H1 (cell line): ENCODE data around the gene NKAIN2. TPM values are rescaled to one million over a fixed set of nuclear protein-coding genes. Genes with fewer than 3 reads are reported as not detected.

ENCODE experiments used
- CTCF ChIA-PET: fragments of 300-600 bp; sonication (Branson Sonifier 250); formaldehyde crosslinking; loops from one replicate; lab custom pipeline; 2021; ENCODE audit not compliant: partially characterized antibody; lab: Charles Lee
- POLR2A ChIA-PET: fragments of 300-600 bp; sonication (Branson Sonifier 250); formaldehyde crosslinking; loops from one replicate; lab custom pipeline; 2021; ENCODE audit warnings: inconsistent platforms; ENCODE audit not compliant: partially characterized antibody; lab: Charles Lee
- DNase-seq, 2 experiments: peaks; one replicate each; pipeline versions ENCODE4 v3.0.0 to v3.0.0-alpha.2; 2010 to 2022; ENCODE audit warnings: low spot score in 2 of 2, low read depth in 1 of 2, mixed read lengths in 1 of 2
- FAIRE-seq: peaks from 2 replicates; lab custom pipeline; 2011; peaks lifted over from hg19 to GRCh38; lab: Jason Lieb, UNC
- H2AFZ ChIP-seq: 2 replicates; pipeline ENCODE4 v1.8.1; 2012; ENCODE audit warnings: low read length, inconsistent platforms
- H2AK5ac ChIP-seq: 2 replicates; pipeline ENCODE4 v1.6.1; 2013; ENCODE audit warnings: low read depth, low read length
- H2BK120ac ChIP-seq: replicated peaks from 2 replicates; pipeline ENCODE3; 2013; ENCODE audit warnings: low read depth, low read length, inconsistent platforms
- H2BK12ac ChIP-seq: 2 replicates; pipeline ENCODE4 v1.6.1; 2013; ENCODE audit warnings: low read depth, low read length
- H2BK15ac ChIP-seq: 2 replicates; pipeline ENCODE4 v1.6.1; 2013; ENCODE audit warnings: low read length
- H2BK20ac ChIP-seq: 2 replicates; pipeline ENCODE4 v1.6.1; 2013; ENCODE audit warnings: low read length
- H2BK5ac ChIP-seq: 2 replicates; pipeline ENCODE4 v1.6.1; 2013; ENCODE audit warnings: low read depth, low read length
- H3K14ac ChIP-seq: 2 replicates; pipeline ENCODE4 v1.6.1; 2013; ENCODE audit warnings: inconsistent platforms; ENCODE audit not compliant: insufficient read length
- H3K18ac ChIP-seq: 2 replicates; pipeline ENCODE4 v1.6.1; 2013; ENCODE audit warnings: low read length; ENCODE audit errors: extremely low read depth
- H3K23ac ChIP-seq: 2 replicates; pipeline ENCODE4 v1.6.1; 2013; ENCODE audit warnings: inconsistent platforms; ENCODE audit not compliant: insufficient read length
- H3K23me2 ChIP-seq: 2 replicates; pipeline ENCODE4 v1.6.1; 2013; ENCODE audit warnings: low read depth, low read length
- H3K27ac ChIP-seq: 2 replicates; pipeline ENCODE4 v1.6.1; 2011; ENCODE audit warnings: low read depth, low read length, inconsistent platforms
- H3K27me3 ChIP-seq, 4 experiments: replicated peaks in 1 of 4; 1 replicate in 1 of 4; 2 replicates in 3 of 4; pipeline versions ENCODE4 v1.6.1 to v1.8.1; 2011 to 2013; ENCODE audit warnings: low read length in 3 of 4, mild to moderate bottlenecking in 3 of 4, inconsistent platforms in 2 of 4, mixed read lengths in 2 of 4, moderate library complexity in 1 of 4; ENCODE audit not compliant: control insufficient read depth in 3 of 4, insufficient read depth in 3 of 4; ENCODE audit errors: extremely low read depth in 1 of 4
- H3K36me3 ChIP-seq, 4 experiments: 2 replicates each; pipeline versions ENCODE4 v1.6.1 to v1.8.1; 2011 to 2013; ENCODE audit warnings: mild to moderate bottlenecking in 4 of 4, low read length in 3 of 4, moderate library complexity in 2 of 4, control low read depth in 1 of 4, inconsistent platforms in 1 of 4; ENCODE audit not compliant: insufficient read depth in 4 of 4, control insufficient read depth in 2 of 4
- H3K4ac ChIP-seq: replicated peaks from 2 replicates; pipeline ENCODE3; 2013; ENCODE audit warnings: low read length, low read depth, mixed read lengths, inconsistent platforms; ENCODE audit not compliant: insufficient read length
- H3K4me1 ChIP-seq, 4 experiments: replicated peaks in 1 of 4; 1 replicate in 1 of 4; 2 replicates in 3 of 4; pipeline versions ENCODE4 v1.6.1 to v1.8.1; 2011 to 2013; ENCODE audit warnings: low read length in 3 of 4, inconsistent platforms in 2 of 4, mixed read lengths in 1 of 4; ENCODE audit not compliant: insufficient read depth in 4 of 4, control insufficient read depth in 3 of 4
- H3K4me2 ChIP-seq, 2 experiments: 2 replicates each; pipeline versions ENCODE4 v1.6.1 to v1.8.1; 2011 to 2013; ENCODE audit warnings: low read depth in 2 of 2, low read length in 2 of 2, control low read depth in 1 of 2, inconsistent platforms in 1 of 2, mild to moderate bottlenecking in 1 of 2; ENCODE audit not compliant: insufficient read depth in 1 of 2
- H3K4me3 ChIP-seq, 4 experiments: fragments of 200-600, 300-600 bp in 1 of 4; sonication (generic), shearing (Covaris generic), sonication (Bioruptor Twin) in 1 of 4; 2 replicates each; pipeline versions ENCODE4 v1.5.1 to v1.8.1; 2011 to 2016; ENCODE audit warnings: low read length in 4 of 4, low read depth in 3 of 4, control low read depth in 2 of 4, inconsistent platforms in 2 of 4, mild to moderate bottlenecking in 2 of 4, mixed read lengths in 1 of 4, moderate library complexity in 1 of 4; ENCODE audit not compliant: insufficient read depth in 2 of 4; ENCODE audit errors: extremely low read depth in 1 of 4
- H3K56ac ChIP-seq: replicated peaks from 2 replicates; pipeline ENCODE3; 2013; ENCODE audit warnings: low read depth, mild to moderate bottlenecking, mixed read lengths, low read length, inconsistent platforms; ENCODE audit not compliant: insufficient read length
- H3K79me1 ChIP-seq: 2 replicates; pipeline ENCODE4 v1.6.1; 2013; ENCODE audit warnings: low read depth, low read length, control low read depth
- H3K79me2 ChIP-seq, 2 experiments: 2 replicates each; pipeline versions ENCODE4 v1.6.1 to v1.8.1; 2012 to 2013; ENCODE audit warnings: low read length in 2 of 2, mild to moderate bottlenecking in 2 of 2, inconsistent platforms in 1 of 2; ENCODE audit not compliant: insufficient read depth in 2 of 2, control insufficient read depth in 1 of 2
- H3K9ac ChIP-seq, 4 experiments: replicated peaks in 1 of 4; 1 replicate in 1 of 4; 2 replicates in 3 of 4; pipeline versions ENCODE4 v1.6.1 to v1.8.1; 2011 to 2013; ENCODE audit warnings: low read depth in 3 of 4, low read length in 3 of 4, control low read depth in 2 of 4, mild to moderate bottlenecking in 2 of 4, moderate library complexity in 2 of 4, inconsistent platforms in 1 of 4; ENCODE audit errors: extremely low read depth in 1 of 4
- H3K9me3 ChIP-seq, 2 experiments: 2 replicates each; pipeline versions ENCODE4 v1.6.1 to v1.8.1; 2012 to 2013; ENCODE audit warnings: mild to moderate bottlenecking in 2 of 2, moderate library complexity in 2 of 2, control low read depth in 1 of 2, inconsistent platforms in 1 of 2, low read depth in 1 of 2, low read length in 1 of 2, mixed read lengths in 1 of 2; ENCODE audit not compliant: insufficient read depth in 2 of 2
- H4K20me1 ChIP-seq, 2 experiments: replicated peaks in 1 of 2; 2 replicates each; pipeline versions ENCODE3 to v1.8.1; 2011 to 2013; ENCODE audit warnings: inconsistent platforms in 2 of 2, low read length in 2 of 2, mild to moderate bottlenecking in 1 of 2; ENCODE audit not compliant: insufficient read depth in 2 of 2, control insufficient read depth in 1 of 2
- H4K5ac ChIP-seq: 2 replicates; pipeline ENCODE4 v1.6.1; 2013; ENCODE audit warnings: low read length, low read depth, mixed read lengths, inconsistent platforms; ENCODE audit not compliant: insufficient read length
- H4K8ac ChIP-seq: 2 replicates; pipeline ENCODE4 v1.8.0; 2013; ENCODE audit warnings: mild to moderate bottlenecking, moderate library complexity, low read length, inconsistent platforms; ENCODE audit not compliant: insufficient read depth; ENCODE audit errors: extremely low read depth
- H4K91ac ChIP-seq: replicated peaks from 2 replicates; pipeline ENCODE3; 2013; ENCODE audit warnings: low read length, mixed read lengths, inconsistent platforms; ENCODE audit not compliant: insufficient read length
- EP300 ChIP-seq, 2 experiments: IDR thresholded peaks; 1 replicate in 1 of 2; 2 replicates in 1 of 2; pipeline ENCODE4 v1.6.1; 2011 to 2012; ENCODE audit warnings: low read depth in 2 of 2, low read length in 2 of 2, mild to moderate bottlenecking in 2 of 2, borderline replicate concordance in 1 of 2, inconsistent platforms in 1 of 2, moderate library complexity in 1 of 2
- NRF1 ChIP-seq: IDR thresholded peaks from 2 replicates; pipeline ENCODE4 v1.6.1; 2011; ENCODE audit warnings: mild to moderate bottlenecking, low read depth, low read length, improper control_type of control experiment
- PHF8 ChIP-seq: fragments of 200-600 bp; sonication (generic); conservative IDR thresholded peaks from 2 replicates; pipeline ENCODE4 v1.7.1; 2012; ENCODE audit warnings: low read depth, mild to moderate bottlenecking, inconsistent platforms, low read length, moderate library complexity
- RXRA ChIP-seq: IDR thresholded peaks from 2 replicates; pipeline ENCODE4 v1.6.1; 2011; ENCODE audit warnings: low read depth, mild to moderate bottlenecking, low read length, moderate library complexity; ENCODE audit not compliant: insufficient read depth
- TAF7 ChIP-seq: optimal IDR thresholded peaks from 2 replicates; pipeline ENCODE3; 2011; ENCODE audit warnings: low read depth, mild to moderate bottlenecking, inconsistent platforms, low read length, moderate library complexity, borderline replicate concordance
- TCF12 ChIP-seq: IDR thresholded peaks from 2 replicates; pipeline ENCODE4 v1.6.1; 2011; ENCODE audit warnings: low read depth, mild to moderate bottlenecking, low read length
- polyA plus RNA-seq, 7 experiments: library from polyadenylated mRNA; depleted of rRNA in 3 of 7; stranded (reverse) in 5 of 7; unstranded in 2 of 7; fragments of >200 nt in 5 of 7; fragments of 200-250 nt in 2 of 7; gene quantifications; 1 replicate in 5 of 7; 2 replicates in 1 of 7; 4 replicates in 1 of 7; pipeline versions ENCODE4 v1.2.1 to v1.2.3, GENCODE V29; 2011 to 2013; ENCODE audit warnings: missing spikeins in 2 of 7, mixed read lengths in 2 of 7
- total RNA-seq: library from RNA; stranded (reverse); fragmentation: NEBNext Ultra II Directional; extraction: Animal tissue kit (Norgen Biotek cat#: 25700); gene quantifications from 2 replicates; pipeline ENCODE4 v1.2.1, GENCODE V29; 2021

The NKAIN2 gene
- total and polyA plus RNA-seq, 2 of the 8 experiments (the other 6 are each of a cell fraction or from before 2014, with no cell fraction given), result 0.20 to 0.34 TPM

DNA sequence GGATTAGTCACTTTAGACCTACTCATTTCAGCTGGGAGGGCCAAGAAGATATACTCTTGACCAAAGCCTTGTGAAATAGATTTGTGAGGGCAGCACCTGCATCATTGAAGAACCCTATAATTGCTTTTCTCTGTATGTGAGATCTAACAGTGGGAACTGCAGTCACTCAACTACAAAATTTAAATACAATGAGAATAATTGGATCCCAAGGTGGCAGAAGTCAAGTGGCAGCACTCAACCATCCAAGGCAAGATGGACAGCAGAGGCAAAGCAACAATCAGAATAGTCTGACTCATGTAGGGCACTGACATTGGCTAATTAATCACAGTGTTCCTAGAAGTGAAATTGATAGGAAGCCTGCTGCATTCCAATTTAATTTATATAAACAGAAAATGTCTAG lies 8.9 kb upstream of the NKAIN2 start:
- Histone ChIP-seq H3K27me3 (peaks cover 0 to 3% (median 0%) of the 10 kb centered on the region in 4 experiments; a peak in 1 of 7 replicates), H3K9me3 (no peaks in the 10 kb centered on the region), H4K91ac (no peak overlapping the region), H2BK15ac (no peak overlapping the region), H3K4ac (no peak overlapping the region), H4K5ac (no peak overlapping the region), H4K8ac (no peak overlapping the region), H3K23me2 (no peaks in the 10 kb centered on the region), H2AK5ac (no peak overlapping the region), H4K20me1 (no peaks in the 10 kb centered on the region), H3K9ac (no peak overlapping the region), H2BK20ac (no peak overlapping the region), H2BK12ac (no peak overlapping the region), H3K4me2 (no peak overlapping the region), H3K14ac (no peak overlapping the region), H2BK5ac (no peak overlapping the region), H3K4me3 (no peak overlapping the region), H3K27ac (no peak overlapping the region), H2AFZ (no peak overlapping the region), H3K23ac (no peak overlapping the region), H3K79me1 (no peaks in the 10 kb centered on the region), H2BK120ac (no peak overlapping the region), H3K36me3 (no peaks in the 10 kb centered on the region), H3K4me1 (no peaks in the 10 kb centered on the region), H3K18ac (no peak overlapping the region), H3K79me2 (no peaks in the 10 kb centered on the region), H3K56ac (no peak overlapping the region)
- no peak for TF ChIP-seq RXRA
- TF ChIP-seq EP300 (IDR thresholded peaks at IDR 0.05; ENCODE audit: borderline replicate concordance in 1 of 2, low read depth in 2 of 2, low read length in 2 of 2), result no peak
- TF ChIP-seq TAF7, result no peak
- no peak for TF ChIP-seq PHF8
- no peak for TF ChIP-seq TCF12
- TF ChIP-seq NRF1, result no peak
- ChIA-PET CTCF (interaction anchor here (1.3 kb wide), 1 partner anchor 8 kb away, joined by 7 read pairs; no protein-coding TSS in a partner anchor), POLR2A (no interaction called here)
- no peak for DNase-seq
- FAIRE-seq, result no peak
